ENCODE measurements around the gene CORO7.

CORO7 gene

GRCh38 chr16:4381072-4381934 is 35.1 kb downstream of the CORO7 start:
- Histone ChIP-seq H3K4me1 (ENCODE audit: control insufficient read depth in 2 of 2, insufficient read depth in 1 of 2, low read depth in 1 of 2, low read length in 2 of 2) (peaks cover 15 to 25% of the 10 kb centered on the region in 2 donors), H3K79me1 (ENCODE audit: low read depth, low read length) (peaks cover 14% of the 10 kb centered on the region), H3K9me3 (replicated peaks in 1 of 2; ENCODE audit: control insufficient read depth in 2 of 2, insufficient read depth in 1 of 2, low read depth in 1 of 2, low read length in 2 of 2) (no peaks in the 10 kb centered on the region), H3K4me3 (ENCODE audit: low read length in 2 of 2) (no peak overlapping the region), H3K23ac (ENCODE audit: low read depth, low read length, poor library complexity) (peak overlapping the region; percentile 85), H3K4ac (ENCODE audit: low read length) (no peak overlapping the region), H3K9ac (ENCODE audit: low read depth, low read length, poor library complexity) (no peak overlapping the region), H4K91ac (ENCODE audit: low read depth, low read length, poor library complexity) (no peak overlapping the region), H3K14ac (ENCODE audit: low read length) (peak overlapping the region; percentile 82), H3K36me3 (replicated peaks in 1 of 2; ENCODE audit: control insufficient read depth in 2 of 2, insufficient read depth in 2 of 2, low read length in 2 of 2) (peaks cover 5 to 20% of the 10 kb centered on the region in 2 donors), H3K18ac (ENCODE audit: low read length) (no peak overlapping the region), H2BK5ac (ENCODE audit: low read length) (peak overlapping the region; percentile 62), H2AFZ (ENCODE audit: low read length) (no peak overlapping the region), H2BK12ac (ENCODE audit: low read length) (peak overlapping the region; percentile 24), H3K27ac (replicated peaks; ENCODE audit: low read length) (no peak overlapping the region), H3K27me3 (ENCODE audit: control insufficient read depth in 3 of 3, insufficient read depth in 3 of 3, low read depth in 1 of 3, low read length in 3 of 3) (no peaks in the 10 kb centered on the region), H3K4me2 (ENCODE audit: insufficient read depth, low read length, poor library complexity, severe bottlenecking) (no peak overlapping the region), H4K8ac (ENCODE audit: low read depth, low read length) (no peak overlapping the region), H2BK15ac (ENCODE audit: low read length) (no peak overlapping the region), H2BK120ac (ENCODE audit: low read depth, low read length) (no peak overlapping the region), H2AK5ac (ENCODE audit: low read depth, low read length) (peak overlapping the region; percentile 12)
- no peak for DNase-seq (ENCODE audit: low spot score)
- WGBS, 2 donors (ENCODE audit: extremely low coverage in 2 of 2, insufficient read length in 2 of 2, insufficient replicate concordance in 1 of 2): no CpG with 5 or more reads among the region's 59 CpGs

- no peak for DNase-seq (ENCODE audit: low spot score)
- Histone ChIP-seq H2AK5ac (ENCODE audit: low read depth, low read length) (peak overlapping the region; percentile 75), H2BK5ac (ENCODE audit: low read length) (peak overlapping the region; percentile 62), H2BK15ac (ENCODE audit: low read length) (peak overlapping the region; percentile 92), H2BK12ac (ENCODE audit: low read length) (no peak overlapping the region), H3K4me1 (ENCODE audit: control insufficient read depth in 2 of 2, insufficient read depth in 1 of 2, low read depth in 1 of 2, low read length in 2 of 2) (peaks cover 15 to 26% of the 10 kb centered on the region in 2 donors), H3K36me3 (replicated peaks in 1 of 2; ENCODE audit: control insufficient read depth in 2 of 2, insufficient read depth in 2 of 2, low read length in 2 of 2) (peaks cover 5 to 20% of the 10 kb centered on the region in 2 donors), H3K4ac (ENCODE audit: low read length) (no peak overlapping the region), H2BK120ac (ENCODE audit: low read depth, low read length) (no peak overlapping the region), H3K9ac (ENCODE audit: low read depth, low read length, poor library complexity) (no peak overlapping the region), H3K27ac (replicated peaks; ENCODE audit: low read length) (no peak overlapping the region), H3K18ac (ENCODE audit: low read length) (peak overlapping the region; percentile 64), H4K91ac (ENCODE audit: low read depth, low read length, poor library complexity) (no peak overlapping the region), H3K27me3 (ENCODE audit: control insufficient read depth in 3 of 3, insufficient read depth in 3 of 3, low read depth in 1 of 3, low read length in 3 of 3) (no peaks in the 10 kb centered on the region), H2AFZ (ENCODE audit: low read length) (no peak overlapping the region), H3K9me3 (replicated peaks in 1 of 2; ENCODE audit: control insufficient read depth in 2 of 2, insufficient read depth in 1 of 2, low read depth in 1 of 2, low read length in 2 of 2) (no peaks in the 10 kb centered on the region), H4K8ac (ENCODE audit: low read depth, low read length) (peak overlapping the region; percentile 43), H3K14ac (ENCODE audit: low read length) (no peak overlapping the region), H3K23ac (ENCODE audit: low read depth, low read length, poor library complexity) (peak overlapping the region; percentile 89), H3K79me1 (ENCODE audit: low read depth, low read length) (peaks cover 15% of the 10 kb centered on the region), H3K4me2 (ENCODE audit: insufficient read depth, low read length, poor library complexity, severe bottlenecking) (no peak overlapping the region), H3K4me3 (ENCODE audit: low read length in 2 of 2) (no peak overlapping the region)
- WGBS, 2 donors (ENCODE audit: extremely low coverage in 2 of 2, insufficient read length in 2 of 2, insufficient replicate concordance in 1 of 2): no CpG with 5 or more reads among the region's 26 CpGs
Measured at GRCh38 chr16:4380119-4381063, 36.0 kb downstream of the CORO7 start.

GRCh38 chr16:4378999-4379690 is 37.3 kb downstream of the CORO7 start:
- peak overlapping the region; percentile 88 for H2BK5ac ChIP-seq (ENCODE audit: low read length)
- H3K27ac ChIP-seq (replicated peaks; ENCODE audit: low read length): no peak overlapping the region
- no peak overlapping the region for H3K4me2 ChIP-seq (ENCODE audit: insufficient read depth, low read length, poor library complexity, severe bottlenecking)

More at GRCh38 chr16:4378999-4379690, 37.3 kb downstream of the CORO7 start:
- Histone ChIP-seq H3K4me1 (ENCODE audit: control insufficient read depth in 2 of 2, insufficient read depth in 1 of 2, low read depth in 1 of 2, low read length in 2 of 2) (peaks cover 24 to 34% of the 10 kb centered on the region in 2 donors), H2BK120ac (ENCODE audit: low read depth, low read length) (peak overlapping the region; percentile 54), H4K91ac (ENCODE audit: low read depth, low read length, poor library complexity) (no peak overlapping the region), H3K4me3 (ENCODE audit: low read length in 2 of 2) (peak overlapping the region in 1 of 2 donors; percentile 5), H3K14ac (ENCODE audit: low read length) (no peak overlapping the region), H2AK5ac (ENCODE audit: low read depth, low read length) (peak overlapping the region; percentile 94), H2BK12ac (ENCODE audit: low read length) (peak overlapping the region; percentile 63), H3K9ac (ENCODE audit: low read depth, low read length, poor library complexity) (peak overlapping the region; percentile 63), H3K27me3 (ENCODE audit: control insufficient read depth in 3 of 3, insufficient read depth in 3 of 3, low read depth in 1 of 3, low read length in 3 of 3) (no peaks in the 10 kb centered on the region), H3K18ac (ENCODE audit: low read length) (peak overlapping the region; percentile 87), H2BK15ac (ENCODE audit: low read length) (peak overlapping the region; percentile 59), H2AFZ (ENCODE audit: low read length) (no peak overlapping the region), H3K4ac (ENCODE audit: low read length) (no peak overlapping the region), H3K23ac (ENCODE audit: low read depth, low read length, poor library complexity) (no peak overlapping the region), H4K8ac (ENCODE audit: low read depth, low read length) (no peak overlapping the region), H3K79me1 (ENCODE audit: low read depth, low read length) (peaks cover 10% of the 10 kb centered on the region), H3K36me3 (replicated peaks in 1 of 2; ENCODE audit: control insufficient read depth in 2 of 2, insufficient read depth in 2 of 2, low read length in 2 of 2) (peaks cover 4 to 19% of the 10 kb centered on the region in 2 donors), H3K9me3 (replicated peaks in 1 of 2; ENCODE audit: control insufficient read depth in 2 of 2, insufficient read depth in 1 of 2, low read depth in 1 of 2, low read length in 2 of 2) (no peaks in the 10 kb centered on the region)
- WGBS, 2 donors (ENCODE audit: extremely low coverage in 2 of 2, insufficient read length in 2 of 2, insufficient replicate concordance in 1 of 2): no CpG with 5 or more reads among the region's 21 CpGs
- no peak for DNase-seq (ENCODE audit: low spot score)
